Measurements from ENCODE around the gene APP. TPM values are rescaled to one million over a fixed set of nuclear protein-coding genes. Genes with fewer than 3 reads are reported as not detected.

The APP gene
- total and polyA plus RNA-seq, 2 of the 13 experiments (the other 11 are each of a cell fraction or from before 2014, with no cell fraction given), result 70.6 to 262 TPM

- Histone ChIP-seq H3K9ac (ENCODE audit: insufficient read depth, low read depth, low read length) (no peak overlapping the region), H3K79me2 (ENCODE audit: insufficient read depth, low read length) (no peaks in the 10 kb centered on the region), H3K4me1 (ENCODE audit: insufficient read depth, low read length) (no peaks in the 10 kb centered on the region; the same call in 1 of the 2 replicates), H3K27me3 (ENCODE audit: control insufficient read depth in 1 of 2, insufficient read depth in 2 of 2, low read length in 2 of 2) (no peaks in the 10 kb centered on the region), H3K4me2 (ENCODE audit: low read depth, low read length) (no peak overlapping the region), H3K9me3 (ENCODE audit: low read length) (no peaks in the 10 kb centered on the region), H3K4me3 (replicated peaks in 1 of 3; ENCODE audit: insufficient read depth in 1 of 3, low read depth in 2 of 3, low read length in 3 of 3) (no peak overlapping the region), H3K27ac (ENCODE audit: extremely low read length, insufficient read depth, low read length) (no peak overlapping the region), H2AFZ (ENCODE audit: low read length) (no peak overlapping the region), H4K20me1 (ENCODE audit: insufficient read depth, low read length) (no peaks in the 10 kb centered on the region), H3K36me3 (replicated peaks in 1 of 2; ENCODE audit: control insufficient read depth in 1 of 2, insufficient read depth in 2 of 2, low read length in 2 of 2) (peaks cover 2 to 7% of the 10 kb centered on the region in 2 experiments; a peak in 2 of 5 replicates)
- in situ Hi-C loops (cut with HindIII; ENCODE audit: extremely low pct_ligation_motif_present, low pct_unique_long_range_greater_than_20kb), result no loop called here
- ATAC-seq (no peak), FAIRE-seq (no peak), DNase-seq (ENCODE audit: low spot score) (no peak)
- CTCF ChIA-PET (ENCODE audit: low intra/inter-chr PET ratio, low total read pairs), result no interaction called here
- BruUV-seq (replicated peaks), result no TSS peak
- intact Hi-C loops (cut with micrococcal nuclease; ENCODE audit: unreplicated experiment), result no loop called here
- POLR2A ChIA-PET, result no interaction called here
- TF ChIP-seq TEF (CRISPR knock-in tag; IDR thresholded peaks at IDR 0.05) (no peak), MTF1 (CRISPR knock-in tag; IDR thresholded peaks at IDR 0.05) (no peak), ZNF468 (CRISPR knock-in tag; IDR thresholded peaks at IDR 0.05) (no peak)
- WGBS (ENCODE audit: low lambda C conversion rate), result 74% methylated on average over 1 of the region's 1 CpG
These were observed 218.3 kb downstream of the APP start for GRCh38 chr21:25952306-25952705.

- WGBS (ENCODE audit: low lambda C conversion rate), result no CpG with 5 or more reads among the region's 1 CpG
- intact Hi-C loops (cut with micrococcal nuclease; ENCODE audit: unreplicated experiment) (no loop called here), in situ Hi-C loops (cut with HindIII; ENCODE audit: extremely low pct_ligation_motif_present, low pct_unique_long_range_greater_than_20kb) (no loop called here)
- Histone ChIP-seq H3K27me3 (ENCODE audit: control insufficient read depth in 1 of 2, insufficient read depth in 2 of 2, low read length in 2 of 2) (no peaks in the 10 kb centered on the region), H3K27ac (ENCODE audit: extremely low read length, insufficient read depth, low read length) (no peak overlapping the region), H3K36me3 (replicated peaks in 1 of 2; ENCODE audit: control insufficient read depth in 1 of 2, insufficient read depth in 2 of 2, low read length in 2 of 2) (no peaks in the 10 kb centered on the region), H4K20me1 (ENCODE audit: insufficient read depth, low read length) (no peaks in the 10 kb centered on the region), H3K79me2 (ENCODE audit: insufficient read depth, low read length) (no peaks in the 10 kb centered on the region), H3K4me3 (replicated peaks in 1 of 3; ENCODE audit: insufficient read depth in 1 of 3, low read depth in 2 of 3, low read length in 3 of 3) (no peak overlapping the region), H3K9ac (ENCODE audit: insufficient read depth, low read depth, low read length) (no peak overlapping the region), H3K4me1 (ENCODE audit: insufficient read depth, low read length) (peaks cover 2% of the 10 kb centered on the region; the same call in 1 of the 2 replicates), H3K9me3 (ENCODE audit: low read length) (no peaks in the 10 kb centered on the region; the same call in 1 of the 2 replicates), H2AFZ (ENCODE audit: low read length) (no peak overlapping the region), H3K4me2 (ENCODE audit: low read depth, low read length) (no peak overlapping the region)
- ATAC-seq (no peak), FAIRE-seq (no peak), DNase-seq (ENCODE audit: low spot score) (no peak)
- ChIA-PET POLR2A (no interaction called here), CTCF (ENCODE audit: low intra/inter-chr PET ratio, low total read pairs) (no interaction called here)
- no TSS peak for BruUV-seq (replicated peaks)
- TF ChIP-seq ZSCAN20 (CRISPR knock-in tag; IDR thresholded peaks at IDR 0.05; ENCODE audit: borderline replicate concordance) (no peak), ZNF276 (CRISPR knock-in tag; IDR thresholded peaks at IDR 0.05; ENCODE audit: low read depth) (no peak), KDM6A (CRISPR knock-in tag; IDR thresholded peaks at IDR 0.05; ENCODE audit: low read depth) (no peak), NFKBIZ (CRISPR knock-in tag; IDR thresholded peaks at IDR 0.05) (no peak), CBX2 (IDR thresholded peaks at IDR 0.05; ENCODE audit: low read depth, low read length) (no peak), CBX2 (CRISPR knock-in tag; IDR thresholded peaks at IDR 0.05; ENCODE audit: low read depth) (no peak), ZNF546 (CRISPR knock-in tag; conservative IDR thresholded peaks at IDR 0.05) (no peak), ZNF350 (CRISPR knock-in tag; IDR thresholded peaks at IDR 0.05; ENCODE audit: borderline replicate concordance, low read depth) (no peak), ZNF7 (CRISPR knock-in tag; IDR thresholded peaks at IDR 0.05) (no peak)
- TF ChIP-seq, protein P1, sequence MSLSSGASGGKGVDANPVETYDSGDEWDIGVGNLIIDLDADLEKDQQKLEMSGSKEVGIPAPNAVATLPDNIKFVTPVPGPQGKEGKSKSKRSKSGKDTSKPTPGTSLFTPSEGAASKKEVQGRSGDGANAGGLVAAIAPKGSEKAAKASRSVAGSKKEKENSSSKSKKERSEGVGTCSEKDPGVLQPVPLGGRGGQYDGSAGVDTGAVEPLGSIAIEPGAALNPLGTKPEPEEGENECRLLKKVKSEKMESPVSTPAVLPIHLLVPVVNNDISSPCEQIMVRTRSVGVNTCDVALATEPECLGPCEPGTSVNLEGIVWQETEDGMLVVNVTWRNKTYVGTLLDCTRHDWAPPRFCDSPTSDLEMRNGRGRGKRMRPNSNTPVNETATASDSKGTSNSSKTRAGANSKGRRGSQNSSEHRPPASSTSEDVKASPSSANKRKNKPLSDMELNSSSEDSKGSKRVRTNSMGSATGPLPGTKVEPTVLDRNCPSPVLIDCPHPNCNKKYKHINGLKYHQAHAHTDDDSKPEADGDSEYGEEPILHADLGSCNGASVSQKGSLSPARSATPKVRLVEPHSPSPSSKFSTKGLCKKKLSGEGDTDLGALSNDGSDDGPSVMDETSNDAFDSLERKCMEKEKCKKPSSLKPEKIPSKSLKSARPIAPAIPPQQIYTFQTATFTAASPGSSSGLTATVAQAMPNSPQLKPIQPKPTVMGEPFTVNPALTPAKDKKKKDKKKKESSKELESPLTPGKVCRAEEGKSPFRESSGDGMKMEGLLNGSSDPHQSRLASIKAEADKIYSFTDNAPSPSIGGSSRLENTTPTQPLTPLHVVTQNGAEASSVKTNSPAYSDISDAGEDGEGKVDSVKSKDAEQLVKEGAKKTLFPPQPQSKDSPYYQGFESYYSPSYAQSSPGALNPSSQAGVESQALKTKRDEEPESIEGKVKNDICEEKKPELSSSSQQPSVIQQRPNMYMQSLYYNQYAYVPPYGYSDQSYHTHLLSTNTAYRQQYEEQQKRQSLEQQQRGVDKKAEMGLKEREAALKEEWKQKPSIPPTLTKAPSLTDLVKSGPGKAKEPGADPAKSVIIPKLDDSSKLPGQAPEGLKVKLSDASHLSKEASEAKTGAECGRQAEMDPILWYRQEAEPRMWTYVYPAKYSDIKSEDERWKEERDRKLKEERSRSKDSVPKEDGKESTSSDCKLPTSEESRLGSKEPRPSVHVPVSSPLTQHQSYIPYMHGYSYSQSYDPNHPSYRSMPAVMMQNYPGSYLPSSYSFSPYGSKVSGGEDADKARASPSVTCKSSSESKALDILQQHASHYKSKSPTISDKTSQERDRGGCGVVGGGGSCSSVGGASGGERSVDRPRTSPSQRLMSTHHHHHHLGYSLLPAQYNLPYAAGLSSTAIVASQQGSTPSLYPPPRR (CRISPR knock-in tag; IDR thresholded peaks at IDR 0.05; ENCODE audit: borderline replicate concordance), result no peak
These were observed 220.9 kb downstream of the APP start for GRCh38 chr21:25949701-25950100.

All from HepG2 (cell line).